ENCODE measurements around the gene SH3RF3.

SH3RF3 gene

GRCh38 chr2:109279243-109279860 lies 150.3 kb downstream of the SH3RF3 start:
- H3K4me3 ChIP-seq (ENCODE audit: low read depth, low read length): no peak overlapping the region
- no peak for DNase-seq (ENCODE audit: low read depth)
- TF ChIP-seq CTCF (IDR thresholded peaks at IDR 0.05; ENCODE audit: low read depth, low read length, missing control alignments): no peak

GRCh38 chr2:109280804-109281203 lies 151.8 kb downstream of the SH3RF3 start:
- DNase-seq (ENCODE audit: low read depth): no peak
- H3K4me3 ChIP-seq (ENCODE audit: low read depth, low read length): no peak overlapping the region
- no peak for TF ChIP-seq CTCF (IDR thresholded peaks at IDR 0.05; ENCODE audit: low read depth, low read length, missing control alignments)

GRCh38 chr2:109282360-109282759 lies 153.4 kb downstream of the SH3RF3 start:
- TF ChIP-seq CTCF (IDR thresholded peaks at IDR 0.05; ENCODE audit: low read depth, low read length, missing control alignments): no peak
- no peak for DNase-seq (ENCODE audit: low read depth)
- no peak overlapping the region for H3K4me3 ChIP-seq (ENCODE audit: low read depth, low read length)

GRCh38 chr2:109282865-109283264 lies 153.9 kb downstream of the SH3RF3 start:
- DNase-seq (ENCODE audit: low read depth): no peak
- H3K4me3 ChIP-seq (ENCODE audit: low read depth, low read length): no peak overlapping the region
- no peak for TF ChIP-seq CTCF (IDR thresholded peaks at IDR 0.05; ENCODE audit: low read depth, low read length, missing control alignments)

GRCh38 chr2:109284826-109285225 lies 155.8 kb downstream of the SH3RF3 start:
- H3K4me3 ChIP-seq (ENCODE audit: low read depth, low read length): no peak overlapping the region
- no peak for DNase-seq (ENCODE audit: low read depth)
- TF ChIP-seq CTCF (IDR thresholded peaks at IDR 0.05; ENCODE audit: low read depth, low read length, missing control alignments): no peak

GRCh38 chr2:109285244-109285651 lies 156.2 kb downstream of the SH3RF3 start:
- no peak for DNase-seq (ENCODE audit: low read depth)
- no peak for TF ChIP-seq CTCF (IDR thresholded peaks at IDR 0.05; ENCODE audit: low read depth, low read length, missing control alignments)
- H3K4me3 ChIP-seq (ENCODE audit: low read depth, low read length): no peak overlapping the region

GRCh38 chr2:109287413-109287812 lies 158.4 kb downstream of the SH3RF3 start:
- DNase-seq (ENCODE audit: low read depth): no peak
- TF ChIP-seq CTCF (IDR thresholded peaks at IDR 0.05; ENCODE audit: low read depth, low read length, missing control alignments): no peak

More at GRCh38 chr2:109287413-109287812, 158.4 kb downstream of the SH3RF3 start:
- H3K4me3 ChIP-seq (ENCODE audit: low read depth, low read length): no peak overlapping the region
